GM10248 (cell line): ENCODE measurements around the gene TM7SF2.
A peak's percentile ranks its signal among the peaks of the same experiment; 100 is the strongest.

Experiments
- CTCF ChIA-PET: fragments of 300-600 bp; sonication (Branson Sonifier 250); formaldehyde crosslinking; extraction: SDS; loops from one replicate; lab custom pipeline; 2021; ENCODE audit warnings: antibody characterized with exemption; lab: Yijun Ruan, JAX
- POLR2A ChIA-PET: fragments of 350-650 bp; sonication (Branson Sonifier 250); formaldehyde crosslinking; extraction: SDS; loops from one replicate; lab custom pipeline; 2020; ENCODE audit warnings: antibody characterized with exemption; lab: Yijun Ruan, JAX
- DNase-seq: peaks from one replicate; pipeline ENCODE4 v3.0.0; 2012; ENCODE audit errors: extremely low spot score
- CTCF ChIP-seq: IDR thresholded peaks from 2 replicates; pipeline ENCODE4 v1.5.1; 2012; ENCODE audit warnings: mild to moderate bottlenecking, low read depth; ENCODE audit errors: extremely low read depth, missing control alignments, control extremely low read depth

TM7SF2 gene

GRCh38 chr11:65111744-65112545 is at the start of gene TM7SF2:
TM7SF2 (plus strand) TSS chr11:65111872; CDS start chr11:65112016, 144 bp downstream.
- ChIA-PET CTCF (interaction anchor here (1.0 to 7.5 kb wide), 34 partner anchors 9 to 327 kb away, joined by 3 to 165 read pairs (median 5); partner anchors contain the start of genes ARL2, CAPN1, CDC42BPG and CDC42EP2), POLR2A (interaction anchor here (0.7 to 4.0 kb wide), 5 partner anchors 10 to 23 kb away, joined by 3 to 14 read pairs (median 3); partner anchors contain the start of genes FAU and MRPL49)
- peak; percentile 98 for DNase-seq
- no peak for TF ChIP-seq CTCF

GRCh38 chr11:65063532-65063931 is 48.1 kb upstream of the TM7SF2 start:
- POLR2A ChIA-PET, result interaction anchor here (1.2 kb wide), 1 partner anchor 589 kb away, joined by 5 read pairs; no protein-coding TSS in a partner anchor
- DNase-seq, result no peak
- TF ChIP-seq CTCF, result no peak
- CTCF ChIA-PET, result interaction anchor here (0.8 to 1.7 kb wide), 3 partner anchors 9 to 16 kb away, joined by 4 read pairs; no protein-coding TSS in a partner anchor

GRCh38 chr11:65064847-65065240 is 46.8 kb upstream of the TM7SF2 start:
- no peak for DNase-seq
- TF ChIP-seq CTCF, result no peak
- ChIA-PET CTCF (interaction anchor here (1.2 to 1.7 kb wide), 3 partner anchors 7 to 15 kb away, joined by 3 to 4 read pairs (median 3); no protein-coding TSS in a partner anchor), POLR2A (interaction anchor here (0.6 kb wide), 1 partner anchor 39 kb away, joined by 3 read pairs; no protein-coding TSS in a partner anchor)

- CTCF ChIA-PET, result interaction anchor here (0.8 to 1.4 kb wide), 5 partner anchors 10 to 53 kb away, joined by 3 to 6 read pairs (median 3); partner anchors contain the start of gene ARL2
- POLR2A ChIA-PET, result no interaction called here
- no peak for TF ChIP-seq CTCF
- no peak for DNase-seq
Observed at GRCh38 chr11:65065851-65066250, 45.8 kb upstream of the TM7SF2 start.

- DNase-seq, result no peak
- CTCF ChIA-PET, result interaction anchor here (0.8 to 1.4 kb wide), 5 partner anchors 10 to 54 kb away, joined by 3 to 6 read pairs (median 3); partner anchors contain the start of gene ARL2
Observed at GRCh38 chr11:65066315-65066714, 45.4 kb upstream of the TM7SF2 start.

More at GRCh38 chr11:65066315-65066714, 45.4 kb upstream of the TM7SF2 start:
- POLR2A ChIA-PET, result no interaction called here
- TF ChIP-seq CTCF, result no peak
